Keratinocyte (primary cell): ENCODE data around the gene VPS13C. TPM values are rescaled to one million over a fixed set of nuclear protein-coding genes. Genes with fewer than 3 reads are reported as not detected.

Experiments used
- DNase-seq: peaks from one replicate; pipeline ENCODE4 v3.0.0-alpha.2; 2011; ENCODE audit warnings: low read depth, missing footprints, low spot score
- FAIRE-seq: peaks from 2 replicates; lab custom pipeline; 2011; peaks lifted over from hg19 to GRCh38; lab: Jason Lieb, UNC
- H2AFZ ChIP-seq: 2 replicates; pipeline ENCODE4 v1.6.0; 2012; ENCODE audit warnings: low read length, control low read depth, inconsistent platforms; ENCODE audit not compliant: control insufficient read depth
- H3K27ac ChIP-seq: 2 replicates; pipeline ENCODE4 v1.5.1; 2011; ENCODE audit warnings: low read length; ENCODE audit not compliant: control insufficient read depth, insufficient read depth
- H3K27me3 ChIP-seq: 3 replicates; pipeline ENCODE4 v1.6.0; 2011; ENCODE audit warnings: low read length; ENCODE audit not compliant: control insufficient read depth, insufficient read depth; ENCODE audit errors: extremely low read depth
- H3K36me3 ChIP-seq, 2 experiments: 2 replicates in 1 of 2; 3 replicates in 1 of 2; pipeline ENCODE4 v1.5.1; 2011; ENCODE audit warnings: low read length in 2 of 2, mild to moderate bottlenecking in 1 of 2; ENCODE audit not compliant: control insufficient read depth in 2 of 2, insufficient read depth in 2 of 2; ENCODE audit errors: extremely low read depth in 1 of 2
- H3K4me1 ChIP-seq: 3 replicates; pipeline ENCODE4 v1.5.1; 2011; ENCODE audit warnings: low read length; ENCODE audit not compliant: control insufficient read depth, insufficient read depth; ENCODE audit errors: extremely low read depth
- H3K4me2 ChIP-seq: 3 replicates; pipeline ENCODE4 v1.6.0; 2011; ENCODE audit warnings: low read depth, low read length; ENCODE audit not compliant: control insufficient read depth, insufficient read depth; ENCODE audit errors: extremely low read depth
- H3K4me3 ChIP-seq, 3 experiments: fragments of 200-600 bp in 1 of 3; sonication (generic) in 1 of 3; 2 replicates in 2 of 3; 3 replicates in 1 of 3; pipeline ENCODE4 v1.5.1; 2011 to 2016; ENCODE audit warnings: low read length in 3 of 3, mild to moderate bottlenecking in 3 of 3, control low read depth in 2 of 3, inconsistent platforms in 1 of 3, low read depth in 1 of 3, mixed read lengths in 1 of 3, mixed run types in 1 of 3, moderate library complexity in 1 of 3; ENCODE audit not compliant: control insufficient read depth in 2 of 3, insufficient read depth in 2 of 3; ENCODE audit errors: extremely low read depth in 1 of 3
- H3K79me2 ChIP-seq: 2 replicates; pipeline ENCODE4 v1.6.0; 2012; ENCODE audit warnings: low read length; ENCODE audit not compliant: control insufficient read depth, insufficient read depth
- H3K9ac ChIP-seq: 3 replicates; pipeline ENCODE4 v1.6.0; 2011; ENCODE audit warnings: low read length; ENCODE audit not compliant: control insufficient read depth, insufficient read depth; ENCODE audit errors: extremely low read depth
- H3K9me1 ChIP-seq: 3 replicates; pipeline ENCODE4 v1.6.0; 2011; ENCODE audit warnings: low read length; ENCODE audit not compliant: control insufficient read depth, insufficient read depth; ENCODE audit errors: extremely low read depth
- H3K9me3 ChIP-seq: 2 replicates; pipeline ENCODE4 v1.5.1; 2012; ENCODE audit warnings: low read depth, low read length; ENCODE audit not compliant: control insufficient read depth
- H4K20me1 ChIP-seq: 3 replicates; pipeline ENCODE4 v1.6.0; 2011; ENCODE audit warnings: low read length; ENCODE audit not compliant: control insufficient read depth, insufficient read depth; ENCODE audit errors: extremely low read depth
- CTCF ChIP-seq, 3 experiments: IDR thresholded peaks in 1 of 3; conservative IDR thresholded peaks in 1 of 3; optimal IDR thresholded peaks in 1 of 3; 2 replicates in 2 of 3; 3 replicates in 1 of 3; pipeline versions ENCODE3 to v1.5.1; 2011; ENCODE audit warnings: low read length in 3 of 3, mild to moderate bottlenecking in 3 of 3, moderate library complexity in 2 of 3, control low read depth in 1 of 3, inconsistent platforms in 1 of 3; ENCODE audit not compliant: insufficient read depth in 2 of 3; ENCODE audit errors: extremely low read depth in 1 of 3
- EZH2 ChIP-seq: IDR thresholded peaks from one replicate; pipeline ENCODE4 v1.6.1; 2012; ENCODE audit warnings: inconsistent platforms, mild to moderate bottlenecking, low read length, moderate library complexity
- dilution Hi-C: fragments of 300-500 bp; cut with MboI; formaldehyde crosslinking; loops from one replicate; pipeline ENCODE4 v1.7.0; 2020; ENCODE audit warnings: low sequenced_read_pairs; ENCODE audit not compliant: extremely low pct_ligation_motif_present
- polyA plus RNA-seq, 5 experiments: library from polyadenylated mRNA; depleted of rRNA in 3 of 5; stranded (reverse) in 3 of 5; stranded (forward) in 1 of 5; unstranded in 1 of 5; fragments of >200 nt; gene quantifications; 1 replicate in 1 of 5; 2 replicates in 3 of 5; 3 replicates in 1 of 5; pipeline versions ENCODE4 v1.2.1 to v1.2.3, GENCODE V29; 2011 to 2012; ENCODE audit warnings: missing spikeins in 2 of 5, low read depth in 1 of 5, low replicate concordance in 1 of 5

VPS13C gene
- polyA plus RNA-seq, 1 donor (not counting 4 experiments of a cell fraction or from before 2014, with no cell fraction given): 13.5 TPM

GRCh38 chr15:61857169-61857829 is 202.9 kb downstream of the VPS13C start:
- H3K4me3 ChIP-seq: no peak overlapping the region
- H3K9me3 ChIP-seq: no peaks in the 10 kb centered on the region
- no peaks in the 10 kb centered on the region for H3K79me2 ChIP-seq
- H4K20me1 ChIP-seq: no peaks in the 10 kb centered on the region
- no peaks in the 10 kb centered on the region for H3K27me3 ChIP-seq
- H3K4me2 ChIP-seq: no peak overlapping the region
- no peak overlapping the region for H3K9ac ChIP-seq
- H3K27ac ChIP-seq: no peak overlapping the region
- H3K36me3 ChIP-seq: no peaks in the 10 kb centered on the region
- no peaks in the 10 kb centered on the region for H3K9me1 ChIP-seq
- dilution Hi-C loops: no loop called here
- no peaks in the 10 kb centered on the region for H3K4me1 ChIP-seq
- FAIRE-seq (no peak), DNase-seq (no peak)
- TF ChIP-seq CTCF (optimal IDR thresholded peaks at IDR 0.05 in 1 of 3, IDR thresholded peaks at IDR 0.05 in 1 of 3, conservative IDR thresholded peaks at IDR 0.05 in 1 of 3; ENCODE audit: extremely low read depth in 1 of 3, insufficient read depth in 2 of 3, low read length in 3 of 3): no peak
- TF ChIP-seq EZH2: no peak
- H2AFZ ChIP-seq: no peak overlapping the region

- FAIRE-seq (no peak), DNase-seq (no peak)
- Histone ChIP-seq H2AFZ (no peak overlapping the region), H3K79me2 (no peaks in the 10 kb centered on the region), H3K36me3 (no peaks in the 10 kb centered on the region), H3K27me3 (no peaks in the 10 kb centered on the region), H3K4me1 (no peaks in the 10 kb centered on the region), H3K9me3 (no peaks in the 10 kb centered on the region), H3K4me2 (no peak overlapping the region), H3K27ac (no peak overlapping the region), H4K20me1 (no peaks in the 10 kb centered on the region), H3K4me3 (no peak overlapping the region), H3K9ac (no peak overlapping the region), H3K9me1 (no peaks in the 10 kb centered on the region)
- dilution Hi-C loops: no loop called here
- TF ChIP-seq CTCF (optimal IDR thresholded peaks at IDR 0.05 in 1 of 3, IDR thresholded peaks at IDR 0.05 in 1 of 3, conservative IDR thresholded peaks at IDR 0.05 in 1 of 3; ENCODE audit: extremely low read depth in 1 of 3, insufficient read depth in 2 of 3, low read length in 3 of 3) (no peak), EZH2 (no peak)
Measured at GRCh38 chr15:61856295-61856694, 204.0 kb downstream of the VPS13C start.
